GM19452 (cell line): ENCODE data around the gene GPR3.
"Not testable (repeated sequence)": the region's sequence is repeated elsewhere in the genome, so short reads cannot be mapped to it uniquely, and the experiment has no call there.

Experiments
- ATAC-seq: cut with Tn5 transposase; IDR thresholded peaks from one replicate; pipeline ENCODE4 v1.9.1; 2021; ENCODE audit not compliant: unreplicated experiment

Gene GPR3

DNA sequence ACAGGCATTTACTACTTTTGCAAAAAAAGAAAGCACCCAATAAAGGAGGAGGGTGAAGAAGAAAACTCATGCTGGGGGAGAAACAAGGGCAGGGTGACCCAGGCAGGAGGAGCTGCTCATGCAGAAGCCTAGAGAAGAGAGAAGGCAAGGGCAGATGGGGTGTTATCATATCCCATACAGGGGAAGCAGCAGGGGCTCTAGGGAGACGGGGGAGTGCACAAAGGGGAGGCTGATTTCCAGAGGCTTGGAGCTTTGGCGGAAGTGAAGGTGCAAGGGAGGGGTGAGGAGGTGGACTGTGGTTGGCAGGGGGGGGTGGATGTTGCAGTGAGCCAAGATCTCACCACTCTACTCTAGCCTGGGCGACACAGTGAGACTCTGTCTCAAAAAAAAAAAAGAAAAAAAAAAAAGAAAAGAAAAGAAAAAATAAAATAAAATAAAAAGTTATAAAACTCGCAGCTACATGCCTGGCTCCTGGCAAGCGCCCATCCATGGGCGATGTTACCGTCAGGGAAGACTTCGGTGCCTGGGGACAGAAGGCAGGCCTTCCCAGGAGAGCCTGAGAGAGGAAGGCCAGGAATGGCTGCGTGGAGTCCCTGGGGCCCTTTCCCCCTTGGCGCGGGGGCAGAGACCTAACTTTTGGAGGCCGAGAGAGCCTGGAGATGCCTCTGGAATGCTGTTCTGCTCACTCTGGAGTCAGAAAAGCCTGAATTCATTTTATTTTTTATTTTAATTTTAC is 14.5 kb upstream of the GPR3 start:
- no peak for ATAC-seq

- ATAC-seq, result no peak
Observed at GRCh38 chr1:27379564-27380122, 12.8 kb upstream of the GPR3 start.

GRCh38 chr1:27380224-27380623 is 12.2 kb upstream of the GPR3 start:
- no peak for ATAC-seq

- ATAC-seq, result no peak
Observed at GRCh38 chr1:27380766-27381733, 11.4 kb upstream of the GPR3 start.

DNA sequence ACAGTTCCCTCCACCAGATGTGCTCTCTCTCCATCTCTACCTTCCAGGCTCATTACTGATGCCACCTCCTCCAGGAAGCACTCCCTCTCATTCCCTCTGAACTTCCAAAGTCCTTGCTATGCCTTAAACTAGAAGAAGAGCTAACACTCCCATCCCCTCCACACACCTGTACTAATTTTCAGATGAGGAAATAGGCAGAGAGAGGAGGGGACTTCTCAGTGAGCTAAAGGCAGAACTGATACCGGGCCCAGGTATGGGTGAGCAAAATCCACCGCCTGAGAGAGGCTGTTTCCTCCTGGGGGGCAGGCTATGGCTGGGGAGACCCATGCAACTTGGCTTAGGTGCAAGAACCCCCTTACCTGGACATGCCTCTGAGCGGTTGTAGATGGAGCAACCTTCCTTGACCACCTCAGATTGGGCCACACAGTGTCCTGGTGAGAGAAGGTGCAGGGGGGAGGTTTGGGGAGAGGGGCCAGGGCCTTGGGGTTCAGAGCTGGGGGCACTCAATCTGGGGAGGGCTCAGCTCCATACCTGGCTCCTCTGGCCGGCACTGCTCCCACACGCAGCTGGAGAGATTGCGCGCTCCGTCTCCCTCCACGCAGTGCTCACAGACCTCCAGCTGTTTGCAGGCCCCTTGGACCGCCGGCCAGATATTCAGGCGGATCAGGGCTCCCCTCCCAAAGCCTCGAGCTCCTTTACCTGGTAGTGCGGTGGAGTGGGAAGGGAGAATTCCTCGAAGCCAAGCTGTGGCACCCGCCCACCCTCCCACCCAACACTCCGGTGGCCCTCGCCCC is 10.3 kb upstream of the GPR3 start:
- ATAC-seq, result no peak

DNA sequence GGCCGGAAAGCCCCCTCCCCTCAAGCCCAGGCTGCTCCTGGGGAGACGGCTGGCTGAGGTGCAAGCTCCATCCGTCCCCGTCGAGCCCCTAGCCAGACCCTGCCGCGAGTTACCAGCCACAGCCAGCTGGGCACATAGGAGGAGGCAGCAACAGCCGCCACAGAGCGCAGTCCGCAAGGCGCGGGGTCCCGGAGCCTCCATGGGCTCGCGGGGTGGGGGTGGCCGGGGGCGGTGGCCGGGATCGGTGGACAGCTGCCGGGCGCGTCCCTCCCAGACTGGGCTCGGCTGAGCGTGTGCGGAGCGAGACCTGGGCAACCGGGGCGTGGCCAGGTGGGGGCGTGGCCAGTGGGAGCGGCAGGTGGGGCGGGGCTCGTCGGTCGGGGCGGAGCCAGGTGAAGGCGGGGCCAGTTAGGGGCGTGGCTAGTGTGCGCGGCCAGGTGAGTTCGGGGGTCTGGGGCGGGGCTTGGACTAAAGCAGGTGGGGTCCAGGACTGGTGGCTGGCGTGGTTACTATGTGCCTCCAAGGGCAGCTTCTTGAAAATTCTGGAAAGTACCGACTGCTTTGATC is 9.3 kb upstream of the GPR3 start, which contains the start of gene CD164L2:
CD164L2 (minus strand) TSS at position 295 of the 567 bp plus-strand sequence; CDS start at position 201, 94 bp downstream.
- ATAC-seq, result no peak

DNA sequence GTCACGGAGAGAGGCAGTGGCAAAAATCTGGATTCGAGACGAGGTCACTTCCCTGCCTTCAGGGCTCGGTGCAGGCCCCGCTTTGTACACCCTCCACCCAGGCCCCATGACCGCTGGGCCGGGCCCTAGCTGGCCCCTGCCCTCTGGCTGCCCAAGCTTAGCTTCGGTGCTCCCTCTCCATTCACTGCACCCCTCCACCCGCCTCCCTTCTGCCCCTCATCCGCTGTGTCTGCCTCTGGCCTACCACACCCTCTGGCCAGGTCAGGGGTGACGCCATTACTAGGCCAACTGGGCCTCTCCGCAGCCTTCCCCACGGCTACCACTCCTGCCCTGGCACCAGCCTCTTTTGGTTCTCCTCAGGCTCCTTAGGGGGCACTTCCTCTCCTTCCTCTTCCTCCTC is 8.8 kb upstream of the GPR3 start:
- ATAC-seq, result no peak

GRCh38 chr1:27384797-27385196 is 7.6 kb upstream of the GPR3 start:
- ATAC-seq, result not testable (repeated sequence)

DNA sequence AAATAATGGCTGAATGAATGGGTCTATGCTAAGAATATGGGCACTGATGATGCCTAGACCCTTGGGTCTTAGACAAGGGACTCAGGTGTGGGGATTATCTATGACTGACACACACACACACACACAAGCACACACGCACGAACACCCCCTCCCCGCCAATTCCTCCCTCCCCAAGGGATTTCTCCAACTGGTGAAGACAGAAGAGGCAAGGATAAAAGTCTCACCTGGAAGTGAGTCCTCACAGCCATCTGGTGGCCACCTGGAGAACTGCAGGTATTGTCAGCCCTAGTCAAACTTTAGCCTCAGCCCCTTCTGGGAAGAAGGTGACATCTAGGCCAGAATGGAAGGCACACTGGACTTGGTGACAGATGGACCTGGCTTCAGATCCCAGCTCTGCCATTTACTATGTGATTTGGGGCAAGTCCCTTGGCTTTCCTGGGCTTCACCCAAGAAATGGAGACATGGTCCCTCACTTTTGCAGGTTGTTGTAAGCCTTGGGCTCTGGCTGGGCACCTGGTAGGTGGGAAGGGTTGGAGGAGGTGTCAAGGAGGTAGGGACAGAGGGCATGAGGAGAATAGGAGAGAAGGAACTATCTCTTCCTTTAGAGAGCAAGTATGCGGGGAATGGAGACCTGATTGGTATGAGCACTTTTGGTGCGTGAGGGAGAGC is 4.0 kb upstream of the GPR3 start:
- ATAC-seq, result no peak

- no peak for ATAC-seq
Observed at GRCh38 chr1:27391511-27392095, 819 bp upstream of the GPR3 start.

GRCh38 chr1:27392778-27393635 is 585 bp downstream of the GPR3 start:
- no peak for ATAC-seq

DNA sequence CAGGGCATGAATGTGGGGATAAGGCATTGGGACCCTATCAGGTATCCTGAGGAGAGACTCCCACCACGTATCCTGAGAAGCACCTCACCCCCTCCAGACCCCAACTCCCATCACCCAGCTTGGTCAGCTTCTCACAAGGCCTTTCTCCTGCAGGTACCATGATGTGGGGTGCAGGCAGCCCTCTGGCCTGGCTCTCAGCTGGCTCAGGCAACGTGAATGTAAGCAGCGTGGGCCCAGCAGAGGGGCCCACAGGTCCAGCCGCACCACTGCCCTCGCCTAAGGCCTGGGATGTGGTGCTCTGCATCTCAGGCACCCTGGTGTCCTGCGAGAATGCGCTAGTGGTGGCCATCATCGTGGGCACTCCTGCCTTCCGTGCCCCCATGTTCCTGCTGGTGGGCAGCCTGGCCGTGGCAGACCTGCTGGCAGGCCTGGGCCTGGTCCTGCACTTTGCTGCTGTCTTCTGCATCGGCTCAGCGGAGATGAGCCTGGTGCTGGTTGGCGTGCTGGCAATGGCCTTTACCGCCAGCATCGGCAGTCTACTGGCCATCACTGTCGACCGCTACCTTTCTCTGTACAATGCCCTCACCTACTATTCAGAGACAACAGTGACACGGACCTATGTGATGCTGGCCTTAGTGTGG is 1.3 kb downstream of the GPR3 start:
- no peak for ATAC-seq

- no peak for ATAC-seq
Observed at GRCh38 chr1:27394282-27394658, 1.8 kb downstream of the GPR3 start.

- no peak for ATAC-seq
Observed at GRCh38 chr1:27394925-27395324, 2.5 kb downstream of the GPR3 start.

- no peak for ATAC-seq
Observed at GRCh38 chr1:27395441-27396195, 3.2 kb downstream of the GPR3 start.

GRCh38 chr1:27397110-27397509 is 4.7 kb downstream of the GPR3 start:
- no peak for ATAC-seq

DNA sequence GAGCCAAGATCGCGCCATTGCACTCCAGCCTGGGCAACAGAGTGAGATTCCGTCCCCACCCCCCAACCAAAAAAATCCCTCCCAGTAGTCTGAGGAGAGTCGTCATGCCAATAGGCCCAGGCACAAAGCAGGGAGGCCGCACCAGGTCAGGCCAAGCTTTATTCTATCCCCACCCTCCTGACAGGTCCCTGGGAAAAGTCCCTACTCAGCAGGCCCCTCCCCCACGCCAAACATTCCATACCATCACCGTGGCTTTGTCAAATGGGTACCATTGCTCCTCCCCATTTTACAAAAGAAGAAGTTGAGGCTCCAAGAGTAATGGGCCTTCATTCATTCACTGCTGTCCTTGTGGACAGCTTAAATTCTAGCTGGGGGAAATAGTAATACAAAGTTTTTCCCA is 5.3 kb downstream of the GPR3 start:
- ATAC-seq, result no peak
